ENCODE measurements around the gene HDAC5. TPM values are rescaled to one million over a fixed set of nuclear protein-coding genes. Genes with fewer than 3 reads are reported as not detected.

Gene HDAC5
- total RNA-seq, 1 experiment from 2014 or later = 11.5 TPM

DNA sequence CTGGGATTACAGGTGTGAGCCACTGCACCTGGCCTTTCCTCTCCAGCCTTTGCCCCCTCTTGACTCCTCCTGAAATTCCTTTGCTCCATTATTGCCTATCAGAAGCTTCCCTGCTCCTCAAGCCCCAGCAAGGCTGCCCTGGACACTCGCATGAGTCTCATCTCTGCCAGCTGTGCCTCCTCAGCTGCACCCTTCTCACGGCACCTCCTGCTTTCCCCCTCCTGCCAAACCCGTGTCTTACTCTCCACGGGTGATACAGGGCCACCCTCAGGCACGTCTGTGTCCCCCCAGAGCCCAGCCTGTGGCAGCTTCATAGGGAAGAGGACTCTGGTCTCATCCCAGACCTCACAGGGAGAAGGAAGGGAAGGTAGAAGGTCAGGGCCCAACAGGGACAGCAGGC, 37.5 kb downstream of the HDAC5 start:
- Histone ChIP-seq H3K4me1 (ENCODE audit: control insufficient read depth, insufficient read depth, low read length) (peaks cover 4% of the 10 kb centered on the region; the same call in 1 of the 2 replicates), H3K27ac (ENCODE audit: low read length) (no peak overlapping the region), H3K27me3 (ENCODE audit: control insufficient read depth, insufficient read depth, low read length) (no peaks in the 10 kb centered on the region), H3K4me3 (ENCODE audit: low read depth in 2 of 2, low read length in 2 of 2) (no peak overlapping the region), H3K9me3 (ENCODE audit: control insufficient read depth, insufficient read depth, low read depth, low read length) (no peaks in the 10 kb centered on the region), H3K36me3 (ENCODE audit: control insufficient read depth, insufficient read depth, low read length) (no peaks in the 10 kb centered on the region)
- no peak for ATAC-seq
- no peak for DNase-seq (ENCODE audit: low read depth, low spot score)
- no TSS peak for BruUV-seq (replicated peaks)
- CTCF ChIA-PET = no interaction called here
- intact Hi-C loops (cut with micrococcal nuclease; ENCODE audit: unreplicated experiment) (no loop called here), in situ Hi-C loops (cut with HindIII; ENCODE audit: low pct_unique_long_range_greater_than_20kb, low sequenced_read_pairs) (no loop called here)
- POLR2A ChIA-PET = no interaction called here
- TF ChIP-seq SIN3A (IDR thresholded peaks at IDR 0.05; ENCODE audit: borderline replicate concordance, insufficient read depth, low read depth, low read length) (no peak), TCF7L2 (IDR thresholded peaks at IDR 0.05; ENCODE audit: low read depth, low read length) (no peak), POLR2AphosphoS5 (IDR thresholded peaks at IDR 0.05; ENCODE audit: low read depth, low read length) (no peak)
- TF ChIP-seq, protein P1, sequence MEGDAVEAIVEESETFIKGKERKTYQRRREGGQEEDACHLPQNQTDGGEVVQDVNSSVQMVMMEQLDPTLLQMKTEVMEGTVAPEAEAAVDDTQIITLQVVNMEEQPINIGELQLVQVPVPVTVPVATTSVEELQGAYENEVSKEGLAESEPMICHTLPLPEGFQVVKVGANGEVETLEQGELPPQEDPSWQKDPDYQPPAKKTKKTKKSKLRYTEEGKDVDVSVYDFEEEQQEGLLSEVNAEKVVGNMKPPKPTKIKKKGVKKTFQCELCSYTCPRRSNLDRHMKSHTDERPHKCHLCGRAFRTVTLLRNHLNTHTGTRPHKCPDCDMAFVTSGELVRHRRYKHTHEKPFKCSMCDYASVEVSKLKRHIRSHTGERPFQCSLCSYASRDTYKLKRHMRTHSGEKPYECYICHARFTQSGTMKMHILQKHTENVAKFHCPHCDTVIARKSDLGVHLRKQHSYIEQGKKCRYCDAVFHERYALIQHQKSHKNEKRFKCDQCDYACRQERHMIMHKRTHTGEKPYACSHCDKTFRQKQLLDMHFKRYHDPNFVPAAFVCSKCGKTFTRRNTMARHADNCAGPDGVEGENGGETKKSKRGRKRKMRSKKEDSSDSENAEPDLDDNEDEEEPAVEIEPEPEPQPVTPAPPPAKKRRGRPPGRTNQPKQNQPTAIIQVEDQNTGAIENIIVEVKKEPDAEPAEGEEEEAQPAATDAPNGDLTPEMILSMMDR (IDR thresholded peaks at IDR 0.05) = no peak

DNA sequence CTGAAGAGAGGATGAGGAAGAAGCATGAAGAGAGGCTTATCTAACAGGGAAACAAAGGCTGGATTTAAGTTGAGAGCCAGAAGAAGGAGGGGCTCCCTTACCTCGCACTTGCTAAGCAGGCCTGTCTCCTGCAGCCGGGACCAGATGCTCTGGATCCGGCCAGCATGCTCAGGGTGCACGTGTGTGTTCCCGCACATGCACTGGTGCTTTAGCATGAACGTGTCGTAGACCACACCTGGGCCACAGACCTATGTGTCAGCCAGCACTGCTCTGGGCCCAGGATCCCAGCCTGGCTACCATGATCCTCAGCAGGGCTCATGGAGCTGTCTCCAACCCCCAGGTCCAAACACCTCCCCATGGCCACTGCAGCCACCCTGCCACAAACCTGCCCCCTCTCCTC, 38.5 kb downstream of the HDAC5 start:
- no peaks in the 10 kb centered on the region for H3K9me3 ChIP-seq (ENCODE audit: control insufficient read depth, insufficient read depth, low read depth, low read length)
- H3K4me3 ChIP-seq (ENCODE audit: low read depth in 2 of 2, low read length in 2 of 2) = no peak overlapping the region
- TF ChIP-seq TCF7L2 (IDR thresholded peaks at IDR 0.05; ENCODE audit: low read depth, low read length) (no peak), SIN3A (IDR thresholded peaks at IDR 0.05; ENCODE audit: borderline replicate concordance, insufficient read depth, low read depth, low read length) (no peak), POLR2AphosphoS5 (IDR thresholded peaks at IDR 0.05; ENCODE audit: low read depth, low read length) (no peak)
- TF ChIP-seq, protein P2, sequence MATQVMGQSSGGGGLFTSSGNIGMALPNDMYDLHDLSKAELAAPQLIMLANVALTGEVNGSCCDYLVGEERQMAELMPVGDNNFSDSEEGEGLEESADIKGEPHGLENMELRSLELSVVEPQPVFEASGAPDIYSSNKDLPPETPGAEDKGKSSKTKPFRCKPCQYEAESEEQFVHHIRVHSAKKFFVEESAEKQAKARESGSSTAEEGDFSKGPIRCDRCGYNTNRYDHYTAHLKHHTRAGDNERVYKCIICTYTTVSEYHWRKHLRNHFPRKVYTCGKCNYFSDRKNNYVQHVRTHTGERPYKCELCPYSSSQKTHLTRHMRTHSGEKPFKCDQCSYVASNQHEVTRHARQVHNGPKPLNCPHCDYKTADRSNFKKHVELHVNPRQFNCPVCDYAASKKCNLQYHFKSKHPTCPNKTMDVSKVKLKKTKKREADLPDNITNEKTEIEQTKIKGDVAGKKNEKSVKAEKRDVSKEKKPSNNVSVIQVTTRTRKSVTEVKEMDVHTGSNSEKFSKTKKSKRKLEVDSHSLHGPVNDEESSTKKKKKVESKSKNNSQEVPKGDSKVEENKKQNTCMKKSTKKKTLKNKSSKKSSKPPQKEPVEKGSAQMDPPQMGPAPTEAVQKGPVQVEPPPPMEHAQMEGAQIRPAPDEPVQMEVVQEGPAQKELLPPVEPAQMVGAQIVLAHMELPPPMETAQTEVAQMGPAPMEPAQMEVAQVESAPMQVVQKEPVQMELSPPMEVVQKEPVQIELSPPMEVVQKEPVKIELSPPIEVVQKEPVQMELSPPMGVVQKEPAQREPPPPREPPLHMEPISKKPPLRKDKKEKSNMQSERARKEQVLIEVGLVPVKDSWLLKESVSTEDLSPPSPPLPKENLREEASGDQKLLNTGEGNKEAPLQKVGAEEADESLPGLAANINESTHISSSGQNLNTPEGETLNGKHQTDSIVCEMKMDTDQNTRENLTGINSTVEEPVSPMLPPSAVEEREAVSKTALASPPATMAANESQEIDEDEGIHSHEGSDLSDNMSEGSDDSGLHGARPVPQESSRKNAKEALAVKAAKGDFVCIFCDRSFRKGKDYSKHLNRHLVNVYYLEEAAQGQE (IDR thresholded peaks at IDR 0.05; ENCODE audit: insufficient read depth in 1 of 2, low read depth in 2 of 2, low read length in 1 of 2) = no peak
- TF ChIP-seq, protein P1 (IDR thresholded peaks at IDR 0.05) = no peak
- ATAC-seq = no peak
- H3K36me3 ChIP-seq (ENCODE audit: control insufficient read depth, insufficient read depth, low read length) = no peaks in the 10 kb centered on the region
- POLR2A ChIA-PET = interaction anchor here (0.6 kb wide), 1 partner anchor 8 kb away, joined by 3 read pairs; no protein-coding TSS in a partner anchor
- intact Hi-C loops (cut with micrococcal nuclease; ENCODE audit: unreplicated experiment) = no loop called here
- DNase-seq (ENCODE audit: low read depth, low spot score) = no peak
- peaks cover 4% of the 10 kb centered on the region; the same call in 1 of the 2 replicates for H3K4me1 ChIP-seq (ENCODE audit: control insufficient read depth, insufficient read depth, low read length)
- in situ Hi-C loops (cut with HindIII; ENCODE audit: low pct_unique_long_range_greater_than_20kb, low sequenced_read_pairs) = no loop called here
- H3K27me3 ChIP-seq (ENCODE audit: control insufficient read depth, insufficient read depth, low read length) = no peaks in the 10 kb centered on the region
- BruUV-seq (replicated peaks) = no TSS peak
- no peak overlapping the region for H3K27ac ChIP-seq (ENCODE audit: low read length)
- CTCF ChIA-PET = no interaction called here
